Tibial nerve (tissue), 3 donors: Measurements from ENCODE around the gene NGEF.

Source experiments
- CTCF ChIP-seq, 5 experiments: fragments of 200-600 bp in 3 of 5; fragments of 450-650 bp in 2 of 5; sonication (generic) in 3 of 5; IDR thresholded peaks; one replicate each; pipeline ENCODE4 v1.5.1; 2016 to 2019; ENCODE audit warnings: antibody characterized with exemption in 5 of 5, mild to moderate bottlenecking in 3 of 5, moderate library complexity in 2 of 5
- POLR2A ChIP-seq, 2 donors: fragments of 450-650 bp; IDR thresholded peaks; one replicate each; pipeline ENCODE4 v1.6.1; 2017; ENCODE audit warnings: antibody characterized with exemption in 2 of 2, mild to moderate bottlenecking in 2 of 2, moderate library complexity in 2 of 2

GRCh38 chr2:232852676-232853075 is 160.4 kb downstream of the NGEF start:
- TF ChIP-seq POLR2A (IDR thresholded peaks at IDR 0.05) (no peak), CTCF (IDR thresholded peaks at IDR 0.05) (no peak)
